Breast epithelium (tissue), 3 donors: ENCODE measurements around the gene FUCA2.

ENCODE experiments used
- POLR2A ChIP-seq: fragments of 450-650 bp; IDR thresholded peaks from one replicate; pipeline ENCODE4 v1.6.1; 2016; ENCODE audit warnings: antibody characterized with exemption, mild to moderate bottlenecking, moderate library complexity
- POLR2AphosphoS5 ChIP-seq, 3 donors: sonication (generic); formaldehyde crosslinking; IDR thresholded peaks; one replicate each; pipeline ENCODE4 v1.6.1; 2017; ENCODE audit warnings: antibody characterized with exemption in 3 of 3
- TF ChIP-seq, protein P1 (sequence below), 3 donors: fragments of 450-650 bp; IDR thresholded peaks; one replicate each; pipeline ENCODE4 v1.5.1; 2016 to 2017; ENCODE audit warnings: antibody characterized with exemption in 3 of 3, mild to moderate bottlenecking in 3 of 3, moderate library complexity in 3 of 3

DNA sequence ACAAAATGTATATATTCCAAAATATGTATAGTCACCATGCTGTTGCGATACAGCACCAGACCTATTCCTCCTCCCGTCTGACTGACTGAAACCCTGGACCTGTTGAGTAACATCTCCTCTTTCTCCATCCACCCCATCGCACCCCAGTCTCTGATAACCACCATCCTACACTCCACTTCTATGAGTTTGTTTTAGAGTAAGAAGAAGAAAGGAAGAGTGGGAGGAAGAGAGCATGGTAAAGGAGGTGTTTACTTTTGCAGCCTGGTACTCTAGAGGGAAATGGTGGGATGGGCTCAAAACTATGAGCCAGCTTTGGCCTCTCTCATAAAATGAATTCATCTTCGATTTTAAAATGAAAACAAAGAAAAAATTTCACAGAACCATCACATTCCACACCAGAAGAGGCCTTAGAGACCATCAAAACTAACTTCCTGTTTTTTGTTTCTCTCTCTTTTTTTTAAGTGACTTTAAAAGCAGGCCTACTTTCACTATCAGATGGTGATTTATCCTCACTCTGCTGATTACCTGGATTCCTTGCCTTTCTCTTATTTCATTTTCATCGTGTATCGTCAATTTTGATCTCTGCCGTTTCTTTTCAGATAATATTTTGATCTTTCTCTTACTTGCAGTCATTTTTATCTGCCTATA lies 16.8 kb upstream of the FUCA2 start:
- TF ChIP-seq POLR2A, result no peak
- TF ChIP-seq, protein P1, sequence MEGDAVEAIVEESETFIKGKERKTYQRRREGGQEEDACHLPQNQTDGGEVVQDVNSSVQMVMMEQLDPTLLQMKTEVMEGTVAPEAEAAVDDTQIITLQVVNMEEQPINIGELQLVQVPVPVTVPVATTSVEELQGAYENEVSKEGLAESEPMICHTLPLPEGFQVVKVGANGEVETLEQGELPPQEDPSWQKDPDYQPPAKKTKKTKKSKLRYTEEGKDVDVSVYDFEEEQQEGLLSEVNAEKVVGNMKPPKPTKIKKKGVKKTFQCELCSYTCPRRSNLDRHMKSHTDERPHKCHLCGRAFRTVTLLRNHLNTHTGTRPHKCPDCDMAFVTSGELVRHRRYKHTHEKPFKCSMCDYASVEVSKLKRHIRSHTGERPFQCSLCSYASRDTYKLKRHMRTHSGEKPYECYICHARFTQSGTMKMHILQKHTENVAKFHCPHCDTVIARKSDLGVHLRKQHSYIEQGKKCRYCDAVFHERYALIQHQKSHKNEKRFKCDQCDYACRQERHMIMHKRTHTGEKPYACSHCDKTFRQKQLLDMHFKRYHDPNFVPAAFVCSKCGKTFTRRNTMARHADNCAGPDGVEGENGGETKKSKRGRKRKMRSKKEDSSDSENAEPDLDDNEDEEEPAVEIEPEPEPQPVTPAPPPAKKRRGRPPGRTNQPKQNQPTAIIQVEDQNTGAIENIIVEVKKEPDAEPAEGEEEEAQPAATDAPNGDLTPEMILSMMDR (IDR thresholded peaks at IDR 0.05), result no peak
- TF ChIP-seq POLR2AphosphoS5 (IDR thresholded peaks at IDR 0.05), result no peak
